K562 (cell line): ENCODE data around the gene SLCO2B1. TPM values are rescaled to one million over a fixed set of nuclear protein-coding genes. Genes with fewer than 3 reads are reported as not detected.

Experiments
- ATAC-seq: fragments of 200-7000 bp; cut with Tn5 transposase; 3 replicates; pipeline ENCODE4 v1.9.1; 2020; ENCODE audit warnings: moderate library complexity
- BruUV-seq: library from RNA; stranded (reverse); fragments of 400-500 nt; replicated peaks from 2 replicates; lab custom pipeline; 2021; lab: Mats Ljungman, UMichigan
- CTCF ChIA-PET: fragments of 300-600 bp; formaldehyde crosslinking; extraction: SDS; loops from one replicate; lab custom pipeline; 2021; ENCODE audit warnings: low intra/inter-chr PET ratio; lab: Yijun Ruan, JAX
- POLR2A ChIA-PET: fragments of 300-600, 350-650 bp; sonication (Branson Sonifier 250); formaldehyde crosslinking; extraction: SDS; loops from one replicate; lab custom pipeline; 2021; ENCODE audit warnings: antibody characterized with exemption, inconsistent platforms; lab: Yijun Ruan, JAX
- DNase-seq, 4 experiments: peaks; one replicate each; pipeline versions ENCODE4 v3.0.0 to v3.0.0-alpha.2; 2011 to 2018; ENCODE audit warnings: low spot score in 3 of 4, mixed read lengths in 3 of 4; ENCODE audit errors: extremely low read depth in 1 of 4
- FAIRE-seq: peaks from 2 replicates; lab custom pipeline; 2011; peaks lifted over from hg19 to GRCh38; lab: Jason Lieb, UNC
- H2AFZ ChIP-seq: 2 replicates; pipeline ENCODE4 v1.6.0; 2011; ENCODE audit warnings: low read depth, low read length, control low read depth, inconsistent platforms
- H3K27ac ChIP-seq: fragments of 200-600 bp; 3 replicates; pipeline ENCODE4 v1.8.0; 2011; ENCODE audit warnings: low read depth, mild to moderate bottlenecking, control low read depth, inconsistent platforms, low read length, moderate library complexity, mixed read lengths; ENCODE audit errors: extremely low read depth
- H3K27me3 ChIP-seq, 2 experiments: fragments of 300-600 bp in 1 of 2; 2 replicates in 1 of 2; 3 replicates in 1 of 2; pipeline versions ENCODE4 v1.6.0 to v1.8.0; 2011; ENCODE audit warnings: inconsistent platforms in 2 of 2, low read length in 2 of 2, mild to moderate bottlenecking in 1 of 2, mixed read lengths in 1 of 2, moderate library complexity in 1 of 2; ENCODE audit not compliant: control insufficient read depth in 2 of 2, insufficient read depth in 2 of 2
- H3K36me3 ChIP-seq: fragments of 300-600 bp; 3 replicates; pipeline ENCODE4 v1.8.0; 2011; ENCODE audit warnings: mild to moderate bottlenecking, low read length, inconsistent platforms; ENCODE audit not compliant: control insufficient read depth, insufficient read depth
- H3K4me1 ChIP-seq, 2 experiments: fragments of 200-600 bp in 1 of 2; replicated peaks in 1 of 2; 2 replicates in 1 of 2; 3 replicates in 1 of 2; pipeline versions ENCODE4 v1.5.1 to v1.8.0; 2011; ENCODE audit warnings: inconsistent platforms in 2 of 2, low read length in 2 of 2, mild to moderate bottlenecking in 1 of 2, mixed read lengths in 1 of 2, moderate library complexity in 1 of 2; ENCODE audit not compliant: control insufficient read depth in 2 of 2, insufficient read depth in 2 of 2
- H3K4me2 ChIP-seq: 2 replicates; pipeline ENCODE4 v1.6.1; 2011; ENCODE audit warnings: low read length, control low read depth, inconsistent platforms, mixed read lengths; ENCODE audit not compliant: insufficient read depth
- H3K4me3 ChIP-seq: fragments of 200-600 bp; sonication (generic), shearing (Covaris generic); 2 replicates; pipeline ENCODE4 v1.5.1; 2016; ENCODE audit warnings: control low read depth, inconsistent platforms
- H3K79me2 ChIP-seq: fragments of 200-600 bp; 3 replicates; pipeline ENCODE4 v1.8.0; 2011; ENCODE audit warnings: low read length, inconsistent platforms; ENCODE audit not compliant: control insufficient read depth, insufficient read depth
- H3K9ac ChIP-seq, 2 experiments: 2 replicates each; pipeline versions ENCODE4 v1.6.0 to v1.6.1; 2011; ENCODE audit warnings: low read depth in 2 of 2, low read length in 2 of 2, control low read depth in 1 of 2, inconsistent platforms in 1 of 2, mild to moderate bottlenecking in 1 of 2, mixed read lengths in 1 of 2; ENCODE audit not compliant: insufficient read depth in 1 of 2
- H3K9me1 ChIP-seq: one replicate; pipeline ENCODE4 v1.6.0; 2011; ENCODE audit warnings: inconsistent platforms, mild to moderate bottlenecking, low read length, moderate library complexity; ENCODE audit not compliant: control insufficient read depth, insufficient read depth
- H3K9me3 ChIP-seq: replicated peaks from 2 replicates; pipeline ENCODE4 v1.5.1; 2011; ENCODE audit warnings: low read depth, low read length, inconsistent platforms; ENCODE audit not compliant: control insufficient read depth, insufficient read depth
- H4K20me1 ChIP-seq: replicated peaks from 2 replicates; pipeline ENCODE4 v1.6.1; 2011; ENCODE audit warnings: low read length, inconsistent platforms, mixed read lengths; ENCODE audit not compliant: control insufficient read depth, insufficient read depth
- BCL6 ChIP-seq: fragments of 250-450 bp; sonication (Bioruptor Pico); IDR thresholded peaks from 2 replicates; pipeline ENCODE4 v1.4.0; 2020
- KDM2B ChIP-seq: fragments of 250-450 bp; sonication (Bioruptor Pico); IDR thresholded peaks from 2 replicates; pipeline ENCODE4 v1.8.0; 2021; ENCODE audit warnings: mild to moderate bottlenecking, moderate library complexity
- NFATC3 ChIP-seq: fragments of 450-650 bp; IDR thresholded peaks from 2 replicates; pipeline ENCODE4 v1.6.1; 2017; ENCODE audit warnings: mild to moderate bottlenecking
- NR1H2 ChIP-seq: sonication (generic); formaldehyde crosslinking; IDR thresholded peaks from 2 replicates; pipeline ENCODE4 v1.4.0; 2020; ENCODE audit warnings: mild to moderate bottlenecking, missing genetic modification reagents
- RUNX1 ChIP-seq: sonication (generic); IDR thresholded peaks from 2 replicates; pipeline ENCODE4 v1.6.1; 2016; ENCODE audit warnings: antibody characterized with exemption, low read depth
- SREBF1 ChIP-seq: fragments of 150-350 bp; IDR thresholded peaks from 2 replicates; pipeline ENCODE4 v1.6.1; 2014; ENCODE audit warnings: antibody characterized with exemption, low read depth, low read length, borderline replicate concordance
- ZFX ChIP-seq: sonication (generic); formaldehyde crosslinking; IDR thresholded peaks from 2 replicates; pipeline ENCODE4 v1.8.0; 2022; ENCODE audit warnings: mild to moderate bottlenecking, missing genetic modification reagents, moderate library complexity
- ZNF175 ChIP-seq: fragments of 200-800 bp; sonication (Bioruptor generic); IDR thresholded peaks from 2 replicates; pipeline ENCODE4 v1.6.1; 2016; ENCODE audit warnings: low read depth, mild to moderate bottlenecking, missing genetic modification characterization, missing compliant biosample characterization
- ZNF239 ChIP-seq: fragments of 250-450 bp; sonication (Bioruptor Pico); IDR thresholded peaks from 2 replicates; pipeline ENCODE4 v1.4.0; 2020; ENCODE audit warnings: mild to moderate bottlenecking
- ZNF354B ChIP-seq: fragments of 250-450 bp; sonication (Bioruptor Pico); IDR thresholded peaks from 2 replicates; pipeline ENCODE4 v1.4.0; 2020
- ZNF76 ChIP-seq: fragments of 250-450 bp; sonication (Bioruptor Pico); IDR thresholded peaks from 2 replicates; pipeline ENCODE4 v1.4.0; 2020; ENCODE audit warnings: mild to moderate bottlenecking, moderate library complexity, borderline replicate concordance
- WGBS: fragments of 100-300 bp; shearing (Covaris generic); methylation state at CpG from one replicate; pipeline ENCODE4 v1.1.6; 2016; ENCODE audit warnings: low coverage, mixed read lengths; ENCODE audit not compliant: insufficient coverage; ENCODE audit errors: missing lambda C conversion rate; 5-methylcytosine and 5-hydroxymethylcytosine counted together
- in situ Hi-C: fragments of 300-500 bp; cut with MboI; formaldehyde crosslinking; loops from 4 replicates; pipeline ENCODE4 v1.15.0; 2018; ENCODE audit warnings: inconsistent platforms, mixed read lengths
- intact Hi-C: fragments of 100-400 bp; cut with micrococcal nuclease; formaldehyde crosslinking; loops from 2 replicates; pipeline ENCODE4 v1.14.2; 2022
- polyA plus RNA-seq, 8 experiments: library from polyadenylated mRNA; depleted of rRNA in 4 of 8; stranded (reverse) in 5 of 8; unstranded in 3 of 8; fragments of >200 nt; fragmentation: Nextera tagmentation in 2 of 8; fragmentation: Illumina TruSeq in 1 of 8; extraction: Ambion mirVana in 2 of 8; extraction: Trizol in 1 of 8; gene quantifications; 2 replicates each; pipeline versions ENCODE4 v1.2.1 to v1.2.3, GENCODE V29; 2011 to 2014; ENCODE audit warnings: inconsistent platforms in 1 of 8, missing spikeins in 1 of 8
- total RNA-seq, 7 experiments: library from RNA; depleted of rRNA in 6 of 7; stranded (reverse); fragments of >200 nt in 6 of 7; fragmentation: Illumina TruSeq in 2 of 7; extraction: Trizol in 2 of 7; gene quantifications; 2 replicates each; pipeline versions ENCODE4 v1.2.1 to v1.2.3, GENCODE V29; 2011 to 2021; ENCODE audit warnings: low replicate concordance in 1 of 7
- TF ChIP-seq, protein P1 (sequence below), 2 experiments: fragments of 250-450 bp in 1 of 2; fragments of 450-650 bp in 1 of 2; sonication (Bioruptor Pico) in 1 of 2; IDR thresholded peaks; 2 replicates each; pipeline versions ENCODE4 v1.6.1 to v1.8.0; 2016 to 2021; ENCODE audit warnings: mild to moderate bottlenecking in 2 of 2, moderate library complexity in 2 of 2, missing compliant biosample characterization in 1 of 2, missing genetic modification characterization in 1 of 2
- TF ChIP-seq, protein P2 (sequence below): fragments of 250-450 bp; sonication (Bioruptor Pico); IDR thresholded peaks from 2 replicates; pipeline ENCODE4 v1.4.0; 2020; ENCODE audit warnings: mild to moderate bottlenecking, moderate library complexity, borderline replicate concordance

SLCO2B1 gene
- total and polyA plus RNA-seq, 9 of the 15 experiments (the other 6 are each of a cell fraction or from before 2014, with no cell fraction given): 0.70 to 14.7 (median 7.6) TPM

GRCh38 chr11:75188671-75189070 is 37.8 kb downstream of the SLCO2B1 start:
- in situ Hi-C loops: no loop called here
- H3K9me1 ChIP-seq: no peaks in the 10 kb centered on the region
- no TSS peak for BruUV-seq
- no peak overlapping the region for H2AFZ ChIP-seq
- H3K9me3 ChIP-seq: no peaks in the 10 kb centered on the region
- POLR2A ChIA-PET: no interaction called here
- no peak overlapping the region for H3K4me3 ChIP-seq
- no peak for TF ChIP-seq ZFX
- TF ChIP-seq BCL6 (CRISPR knock-in tag): no peak
- TF ChIP-seq RUNX1: no peak
- TF ChIP-seq ZNF354B (CRISPR knock-in tag): no peak
- TF ChIP-seq, protein P1, sequence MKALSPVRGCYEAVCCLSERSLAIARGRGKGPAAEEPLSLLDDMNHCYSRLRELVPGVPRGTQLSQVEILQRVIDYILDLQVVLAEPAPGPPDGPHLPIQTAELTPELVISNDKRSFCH (CRISPR knock-in tag; IDR thresholded peaks at IDR 0.05): no peak
- TF ChIP-seq, protein P1 (tag; IDR thresholded peaks at IDR 0.05): no peak
- TF ChIP-seq ZNF175 (CRISPR knock-in tag): no peak
- no peak for TF ChIP-seq NR1H2 (CRISPR knock-in tag)
- TF ChIP-seq SREBF1: no peak
- TF ChIP-seq ZNF239 (CRISPR knock-in tag): no peak
- TF ChIP-seq, protein P2, sequence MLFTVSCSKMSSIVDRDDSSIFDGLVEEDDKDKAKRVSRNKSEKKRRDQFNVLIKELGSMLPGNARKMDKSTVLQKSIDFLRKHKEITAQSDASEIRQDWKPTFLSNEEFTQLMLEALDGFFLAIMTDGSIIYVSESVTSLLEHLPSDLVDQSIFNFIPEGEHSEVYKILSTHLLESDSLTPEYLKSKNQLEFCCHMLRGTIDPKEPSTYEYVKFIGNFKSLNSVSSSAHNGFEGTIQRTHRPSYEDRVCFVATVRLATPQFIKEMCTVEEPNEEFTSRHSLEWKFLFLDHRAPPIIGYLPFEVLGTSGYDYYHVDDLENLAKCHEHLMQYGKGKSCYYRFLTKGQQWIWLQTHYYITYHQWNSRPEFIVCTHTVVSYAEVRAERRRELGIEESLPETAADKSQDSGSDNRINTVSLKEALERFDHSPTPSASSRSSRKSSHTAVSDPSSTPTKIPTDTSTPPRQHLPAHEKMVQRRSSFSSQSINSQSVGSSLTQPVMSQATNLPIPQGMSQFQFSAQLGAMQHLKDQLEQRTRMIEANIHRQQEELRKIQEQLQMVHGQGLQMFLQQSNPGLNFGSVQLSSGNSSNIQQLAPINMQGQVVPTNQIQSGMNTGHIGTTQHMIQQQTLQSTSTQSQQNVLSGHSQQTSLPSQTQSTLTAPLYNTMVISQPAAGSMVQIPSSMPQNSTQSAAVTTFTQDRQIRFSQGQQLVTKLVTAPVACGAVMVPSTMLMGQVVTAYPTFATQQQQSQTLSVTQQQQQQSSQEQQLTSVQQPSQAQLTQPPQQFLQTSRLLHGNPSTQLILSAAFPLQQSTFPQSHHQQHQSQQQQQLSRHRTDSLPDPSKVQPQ (CRISPR knock-in tag): no peak
- TF ChIP-seq ZNF76 (CRISPR knock-in tag): no peak
- no peak for TF ChIP-seq KDM2B
- no peak for TF ChIP-seq NFATC3
- H3K4me1 ChIP-seq: no peaks in the 10 kb centered on the region
- intact Hi-C loops: no loop called here
- no peak overlapping the region for H3K9ac ChIP-seq
- no peaks in the 10 kb centered on the region; a peak in 1 of 5 replicates for H3K27me3 ChIP-seq
- no peak overlapping the region for H3K27ac ChIP-seq
- FAIRE-seq (no peak), DNase-seq (no peak), ATAC-seq (no peak)
- no peaks in the 10 kb centered on the region for H3K36me3 ChIP-seq
- no peaks in the 10 kb centered on the region for H4K20me1 ChIP-seq
- H3K79me2 ChIP-seq: no peaks in the 10 kb centered on the region
- no peak overlapping the region for H3K4me2 ChIP-seq
- CTCF ChIA-PET: no interaction called here
- WGBS: 21% methylated on average over 4 of the region's 4 CpGs
